AG09319 (cell line): ENCODE results near the gene CCDC106.

Source experiments
- DNase-seq: peaks from one replicate; pipeline ENCODE4 v3.0.0-alpha.2; 2010; ENCODE audit warnings: low read depth; ENCODE audit errors: extremely low read depth
- CTCF ChIP-seq: IDR thresholded peaks from 2 replicates; pipeline ENCODE4 v1.5.1; 2011; ENCODE audit warnings: low read depth, mild to moderate bottlenecking, inconsistent platforms, low read length, moderate library complexity

CCDC106 gene

GRCh38 chr19:55687281-55688201 lies 39.5 kb downstream of the CCDC106 start:
- DNase-seq = no peak
- TF ChIP-seq CTCF = no peak

GRCh38 chr19:55688422-55689218 lies 40.6 kb downstream of the CCDC106 start:
- DNase-seq = no peak
- TF ChIP-seq CTCF = no peak

GRCh38 chr19:55689411-55690108 lies 41.5 kb downstream of the CCDC106 start:
- no peak for TF ChIP-seq CTCF
- DNase-seq = no peak

- DNase-seq = no peak
- no peak for TF ChIP-seq CTCF
Measured at GRCh38 chr19:55690109-55690768, 42.2 kb downstream of the CCDC106 start.

GRCh38 chr19:55690769-55691545 lies 42.9 kb downstream of the CCDC106 start:
- no peak for TF ChIP-seq CTCF
- DNase-seq = no peak
